Measurements from ENCODE around the gene PITHD1. TPM values are rescaled to one million over a fixed set of nuclear protein-coding genes. Genes with fewer than 3 reads are reported as not detected.

Gene PITHD1
- total and polyA plus RNA-seq, 2 donors from 2014 or later, result 40.4 to 57.7 TPM

DNA sequence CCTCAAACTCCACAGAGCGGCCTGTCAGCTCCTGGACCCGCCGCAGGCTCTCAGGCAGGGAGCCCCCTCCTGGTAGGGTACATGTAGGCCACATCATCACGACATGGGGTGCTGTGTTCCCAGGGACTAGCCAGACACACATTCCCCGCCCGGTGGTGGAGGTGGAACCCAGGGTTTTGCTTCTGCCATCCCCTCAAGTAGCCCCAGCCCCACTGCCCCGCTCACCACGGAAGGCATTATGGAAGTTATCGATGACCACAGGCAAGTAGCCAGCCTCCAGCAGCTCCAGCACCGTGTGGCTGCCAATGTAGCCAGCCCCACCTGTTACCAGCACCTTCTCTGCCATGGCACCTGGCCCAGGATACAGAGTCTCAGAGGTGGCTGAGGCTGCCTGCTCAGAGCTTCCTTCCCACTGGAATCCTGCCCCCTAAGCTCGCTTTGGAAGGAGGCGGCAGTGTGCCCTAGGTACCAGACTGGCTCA is 20.5 kb downstream of the PITHD1 start:
- H3K9me3 ChIP-seq (ENCODE audit: control insufficient read depth in 2 of 3, insufficient read depth in 1 of 3, low read length in 3 of 3), result no peaks in the 10 kb centered on the region
- FAIRE-seq (no peak), DNase-seq (peak in 2 of 5 donors; percentile 57 to 76)
- peak overlapping the region in 2 of 3 donors; percentile 76 to 87 for H3K4me3 ChIP-seq (ENCODE audit: low read length in 3 of 3)
- H3K4me1 ChIP-seq (ENCODE audit: control insufficient read depth in 2 of 3, insufficient read depth in 2 of 3, low read depth in 1 of 3, low read length in 3 of 3), result peaks cover 0 to 27% (median 14%) of the 10 kb centered on the region in 3 donors
- TF ChIP-seq, protein P1, sequence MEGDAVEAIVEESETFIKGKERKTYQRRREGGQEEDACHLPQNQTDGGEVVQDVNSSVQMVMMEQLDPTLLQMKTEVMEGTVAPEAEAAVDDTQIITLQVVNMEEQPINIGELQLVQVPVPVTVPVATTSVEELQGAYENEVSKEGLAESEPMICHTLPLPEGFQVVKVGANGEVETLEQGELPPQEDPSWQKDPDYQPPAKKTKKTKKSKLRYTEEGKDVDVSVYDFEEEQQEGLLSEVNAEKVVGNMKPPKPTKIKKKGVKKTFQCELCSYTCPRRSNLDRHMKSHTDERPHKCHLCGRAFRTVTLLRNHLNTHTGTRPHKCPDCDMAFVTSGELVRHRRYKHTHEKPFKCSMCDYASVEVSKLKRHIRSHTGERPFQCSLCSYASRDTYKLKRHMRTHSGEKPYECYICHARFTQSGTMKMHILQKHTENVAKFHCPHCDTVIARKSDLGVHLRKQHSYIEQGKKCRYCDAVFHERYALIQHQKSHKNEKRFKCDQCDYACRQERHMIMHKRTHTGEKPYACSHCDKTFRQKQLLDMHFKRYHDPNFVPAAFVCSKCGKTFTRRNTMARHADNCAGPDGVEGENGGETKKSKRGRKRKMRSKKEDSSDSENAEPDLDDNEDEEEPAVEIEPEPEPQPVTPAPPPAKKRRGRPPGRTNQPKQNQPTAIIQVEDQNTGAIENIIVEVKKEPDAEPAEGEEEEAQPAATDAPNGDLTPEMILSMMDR (IDR thresholded peaks at IDR 0.05; ENCODE audit: borderline replicate concordance, extremely low read depth, insufficient read depth), result no peak
- intact Hi-C loops (cut with DNase I), result no loop called here
- H3K27me3 ChIP-seq (ENCODE audit: control insufficient read depth, insufficient read depth, low read length), result no peaks in the 10 kb centered on the region
- H3K27ac ChIP-seq (ENCODE audit: low read depth in 2 of 2, low read length in 2 of 2), result peak overlapping the region; percentile 95 to 96
- H3K36me3 ChIP-seq (ENCODE audit: control insufficient read depth in 2 of 3, insufficient read depth in 3 of 3, low read length in 3 of 3), result peaks cover 0 to 14% (median 3%) of the 10 kb centered on the region in 3 donors
- peak overlapping the region in 1 of 3 donors; percentile 38 for H3K9ac ChIP-seq (ENCODE audit: low read length in 3 of 3)

DNA sequence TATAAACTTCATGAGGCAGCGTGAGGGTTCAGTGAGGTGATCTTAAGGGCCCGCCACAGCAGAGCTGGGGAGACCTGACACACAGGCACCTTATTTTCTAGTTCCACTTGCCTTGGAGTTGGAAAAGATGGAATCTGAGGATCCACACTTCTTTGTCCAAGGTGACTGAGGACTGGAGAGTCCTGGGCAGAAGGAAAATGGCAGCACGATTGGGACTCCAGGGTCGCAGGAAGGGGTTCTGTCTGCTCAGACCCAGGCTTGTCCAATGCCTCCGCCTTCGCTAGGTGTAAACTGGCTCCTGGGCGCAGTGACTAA is 21.0 kb downstream of the PITHD1 start:
- Histone ChIP-seq H3K36me3 (ENCODE audit: control insufficient read depth in 2 of 3, insufficient read depth in 3 of 3, low read length in 3 of 3) (peaks cover 0 to 14% (median 3%) of the 10 kb centered on the region in 3 donors), H3K4me1 (ENCODE audit: control insufficient read depth in 2 of 3, insufficient read depth in 2 of 3, low read depth in 1 of 3, low read length in 3 of 3) (peaks cover 0 to 27% (median 14%) of the 10 kb centered on the region in 3 donors), H3K27ac (ENCODE audit: low read depth in 2 of 2, low read length in 2 of 2) (peak overlapping the region; percentile 95 to 96), H3K9me3 (ENCODE audit: control insufficient read depth in 2 of 3, insufficient read depth in 1 of 3, low read length in 3 of 3) (no peaks in the 10 kb centered on the region), H3K4me3 (ENCODE audit: low read length in 3 of 3) (peak overlapping the region in 2 of 3 donors; percentile 76 to 87), H3K27me3 (ENCODE audit: control insufficient read depth, insufficient read depth, low read length) (no peaks in the 10 kb centered on the region), H3K9ac (ENCODE audit: low read length in 3 of 3) (peak overlapping the region in 1 of 3 donors; percentile 38)
- intact Hi-C loops (cut with DNase I), result no loop called here
- no peak for FAIRE-seq
- TF ChIP-seq, protein P1 (IDR thresholded peaks at IDR 0.05; ENCODE audit: borderline replicate concordance, extremely low read depth, insufficient read depth), result no peak
- DNase-seq, result no peak

DNA sequence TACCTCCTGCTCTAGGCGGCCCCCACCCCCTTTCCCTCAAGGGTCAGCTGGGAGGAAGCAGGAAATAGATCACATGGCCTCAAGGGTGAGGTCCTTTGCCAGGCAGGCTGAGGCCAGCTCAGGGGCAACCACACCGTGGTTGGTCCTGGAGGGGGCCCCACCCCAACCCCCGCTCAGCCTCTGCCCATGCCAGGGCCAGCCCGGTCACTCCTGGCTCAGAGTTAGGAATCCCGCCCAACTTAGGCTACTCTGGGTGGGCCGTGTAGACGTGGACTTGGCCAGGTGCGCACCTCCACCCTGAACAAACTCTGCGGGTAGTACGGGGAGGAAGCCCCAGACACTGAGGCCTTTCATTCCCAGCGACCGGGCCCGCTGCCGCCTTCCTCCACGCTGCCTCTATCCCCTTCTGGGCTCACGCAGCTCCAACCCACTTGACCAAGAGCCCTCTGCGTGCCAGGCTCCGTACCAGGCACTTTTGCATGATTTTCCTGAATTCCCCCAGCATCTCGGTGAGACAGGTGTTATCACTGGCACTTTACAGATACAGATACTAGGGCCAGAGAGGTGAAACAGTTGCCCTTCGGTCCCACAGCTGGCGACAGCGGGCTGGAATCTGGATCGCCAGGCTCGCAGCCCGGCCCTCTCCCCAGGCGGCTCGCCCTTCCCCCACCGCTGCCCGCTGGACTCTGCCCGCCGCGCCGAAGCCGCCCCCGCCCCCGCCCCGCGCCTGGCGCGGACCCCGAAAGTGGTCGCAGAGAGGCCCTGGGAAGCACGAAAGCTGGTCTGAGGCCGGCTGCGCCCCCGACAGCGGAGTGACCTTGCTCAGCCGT is 21.6 kb downstream of the PITHD1 start:
- Histone ChIP-seq H3K4me1 (ENCODE audit: control insufficient read depth in 2 of 3, insufficient read depth in 2 of 3, low read depth in 1 of 3, low read length in 3 of 3) (peaks cover 0 to 25% (median 14%) of the 10 kb centered on the region in 3 donors), H3K4me3 (ENCODE audit: low read length in 3 of 3) (peak overlapping the region; percentile 50 to 87 (median 76)), H3K9me3 (ENCODE audit: control insufficient read depth in 2 of 3, insufficient read depth in 1 of 3, low read length in 3 of 3) (no peaks in the 10 kb centered on the region), H3K27ac (ENCODE audit: low read depth in 2 of 2, low read length in 2 of 2) (peak overlapping the region; percentile 95 to 96), H3K27me3 (ENCODE audit: control insufficient read depth, insufficient read depth, low read length) (no peaks in the 10 kb centered on the region), H3K36me3 (ENCODE audit: control insufficient read depth in 2 of 3, insufficient read depth in 3 of 3, low read length in 3 of 3) (peaks cover 0 to 14% (median 3%) of the 10 kb centered on the region in 3 donors), H3K9ac (ENCODE audit: low read length in 3 of 3) (peak overlapping the region; percentile 41 to 78 (median 73))
- FAIRE-seq, result no peak
- TF ChIP-seq, protein P1 (IDR thresholded peaks at IDR 0.05; ENCODE audit: borderline replicate concordance, extremely low read depth, insufficient read depth), result no peak
- peak; percentile 65 to 96 (median 68) for DNase-seq
- intact Hi-C loops (cut with DNase I), result no loop called here
